RWPE2 (cell line): ENCODE data around the gene C11orf24.
A peak's percentile ranks its signal among the peaks of the same experiment; 100 is the strongest.

Source experiments
- ATAC-seq: fragments of 200-7000 bp; cut with Tn5 transposase; 3 replicates; pipeline ENCODE4 v1.9.1; 2021; ENCODE audit warnings: low read depth
- DNase-seq: peaks from one replicate; pipeline ENCODE4 v3.0.0-alpha.2; 2020; ENCODE audit warnings: low spot score
- H3K27ac ChIP-seq: fragments of 450-650 bp; 2 replicates; pipeline ENCODE4 v1.5.1; 2017; ENCODE audit warnings: mild to moderate bottlenecking; ENCODE audit not compliant: poor library complexity, severe bottlenecking
- H3K27me3 ChIP-seq: fragments of 250-450 bp; sonication (Bioruptor Pico); 2 replicates; pipeline ENCODE4 v1.5.1; 2021; ENCODE audit warnings: mild to moderate bottlenecking, moderate library complexity; ENCODE audit not compliant: insufficient read depth, poor library complexity, severe bottlenecking
- H3K36me3 ChIP-seq: fragments of 250-450 bp; sonication (Bioruptor Pico); 2 replicates; pipeline ENCODE4 v1.5.1; 2020; ENCODE audit warnings: low read depth, mild to moderate bottlenecking, moderate library complexity
- H3K4me1 ChIP-seq: fragments of 250-450 bp; sonication (Bioruptor Pico); 2 replicates; pipeline ENCODE4 v1.5.1; 2021; ENCODE audit warnings: mild to moderate bottlenecking, moderate library complexity; ENCODE audit not compliant: insufficient read depth, poor library complexity, severe bottlenecking
- H3K4me3 ChIP-seq: fragments of 250-450 bp; sonication (Bioruptor Pico); 2 replicates; pipeline ENCODE4 v1.5.1; 2021; ENCODE audit warnings: mild to moderate bottlenecking, moderate library complexity; ENCODE audit not compliant: severe bottlenecking
- H3K9me3 ChIP-seq: fragments of 250-450 bp; sonication (Bioruptor Pico); 2 replicates; pipeline ENCODE4 v1.5.1; 2021; ENCODE audit warnings: mild to moderate bottlenecking, moderate library complexity; ENCODE audit not compliant: severe bottlenecking
- CTCF ChIP-seq: fragments of 450-650 bp; IDR thresholded peaks from one replicate; pipeline ENCODE4 v1.5.1; 2017; ENCODE audit warnings: mild to moderate bottlenecking, moderate library complexity; ENCODE audit not compliant: poor library complexity, severe bottlenecking

C11orf24 gene

GRCh38 chr11:68297812-68298658 lies 26.3 kb upstream of the C11orf24 start:
- Histone ChIP-seq H3K4me1 (peaks cover 7% of the 10 kb centered on the region), H3K4me3 (no peak overlapping the region), H3K27me3 (no peaks in the 10 kb centered on the region), H3K36me3 (no peaks in the 10 kb centered on the region), H3K9me3 (no peaks in the 10 kb centered on the region), H3K27ac (no peak overlapping the region)
- ATAC-seq, result peak; percentile 96
- no peak for DNase-seq
- peak; percentile 98 for TF ChIP-seq CTCF

- no peaks in the 10 kb centered on the region for H3K9me3 ChIP-seq
- peaks cover 2% of the 10 kb centered on the region for H3K4me1 ChIP-seq
- no peak overlapping the region for H3K27ac ChIP-seq
- H3K36me3 ChIP-seq, result no peaks in the 10 kb centered on the region
- no peak; the same call in 2 of the 3 replicates for ATAC-seq
- H3K4me3 ChIP-seq, result no peak overlapping the region
- no peaks in the 10 kb centered on the region for H3K27me3 ChIP-seq
- TF ChIP-seq CTCF, result no peak
- DNase-seq, result no peak
Observed at GRCh38 chr11:68297494-68297811, 25.7 kb upstream of the C11orf24 start.

- no peak for ATAC-seq
- no peak for TF ChIP-seq CTCF
- Histone ChIP-seq H3K36me3 (no peaks in the 10 kb centered on the region), H3K4me3 (no peak overlapping the region), H3K9me3 (no peaks in the 10 kb centered on the region), H3K27me3 (no peaks in the 10 kb centered on the region), H3K4me1 (no peaks in the 10 kb centered on the region), H3K27ac (no peak overlapping the region)
- DNase-seq, result no peak
Observed at GRCh38 chr11:68297052-68297378, 25.2 kb upstream of the C11orf24 start.

- Histone ChIP-seq H3K4me3 (no peak overlapping the region), H3K27me3 (no peaks in the 10 kb centered on the region), H3K27ac (no peak overlapping the region), H3K9me3 (no peaks in the 10 kb centered on the region), H3K4me1 (no peaks in the 10 kb centered on the region), H3K36me3 (no peaks in the 10 kb centered on the region)
- TF ChIP-seq CTCF, result no peak
- DNase-seq, result no peak
- ATAC-seq, result no peak
Observed at GRCh38 chr11:68296344-68297051, 24.7 kb upstream of the C11orf24 start.

GRCh38 chr11:68295940-68296339 lies 24.2 kb upstream of the C11orf24 start:
- Histone ChIP-seq H3K4me3 (no peak overlapping the region), H3K9me3 (no peaks in the 10 kb centered on the region), H3K27ac (no peak overlapping the region), H3K4me1 (no peaks in the 10 kb centered on the region), H3K36me3 (no peaks in the 10 kb centered on the region), H3K27me3 (no peaks in the 10 kb centered on the region)
- no peak for TF ChIP-seq CTCF
- no peak for ATAC-seq
- DNase-seq, result no peak
